Measurements from ENCODE around the gene TIGD6.

DNA sequence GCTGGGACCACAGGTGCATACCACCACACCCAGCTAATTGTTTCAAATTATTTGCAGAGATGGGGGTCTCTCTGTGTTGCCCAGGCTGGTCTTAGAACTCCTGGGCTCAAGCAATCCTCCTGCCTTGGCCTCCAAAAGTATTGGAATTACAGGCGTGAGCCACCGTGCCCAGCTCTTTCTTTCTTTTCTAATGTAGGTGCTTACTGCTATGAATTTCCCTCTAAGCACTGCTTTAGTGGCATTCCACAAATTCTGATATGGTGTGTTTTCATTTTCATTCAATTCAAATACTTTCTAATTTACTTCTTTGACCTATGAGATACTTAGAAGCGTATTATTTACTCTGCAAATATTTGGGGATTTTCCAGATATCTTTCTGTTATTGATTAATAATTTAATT lies 15.0 kb upstream of the TIGD6 start:
- TF ChIP-seq, protein P1, sequence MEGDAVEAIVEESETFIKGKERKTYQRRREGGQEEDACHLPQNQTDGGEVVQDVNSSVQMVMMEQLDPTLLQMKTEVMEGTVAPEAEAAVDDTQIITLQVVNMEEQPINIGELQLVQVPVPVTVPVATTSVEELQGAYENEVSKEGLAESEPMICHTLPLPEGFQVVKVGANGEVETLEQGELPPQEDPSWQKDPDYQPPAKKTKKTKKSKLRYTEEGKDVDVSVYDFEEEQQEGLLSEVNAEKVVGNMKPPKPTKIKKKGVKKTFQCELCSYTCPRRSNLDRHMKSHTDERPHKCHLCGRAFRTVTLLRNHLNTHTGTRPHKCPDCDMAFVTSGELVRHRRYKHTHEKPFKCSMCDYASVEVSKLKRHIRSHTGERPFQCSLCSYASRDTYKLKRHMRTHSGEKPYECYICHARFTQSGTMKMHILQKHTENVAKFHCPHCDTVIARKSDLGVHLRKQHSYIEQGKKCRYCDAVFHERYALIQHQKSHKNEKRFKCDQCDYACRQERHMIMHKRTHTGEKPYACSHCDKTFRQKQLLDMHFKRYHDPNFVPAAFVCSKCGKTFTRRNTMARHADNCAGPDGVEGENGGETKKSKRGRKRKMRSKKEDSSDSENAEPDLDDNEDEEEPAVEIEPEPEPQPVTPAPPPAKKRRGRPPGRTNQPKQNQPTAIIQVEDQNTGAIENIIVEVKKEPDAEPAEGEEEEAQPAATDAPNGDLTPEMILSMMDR (IDR thresholded peaks at IDR 0.05 in 4 of 5, conservative IDR thresholded peaks at IDR 0.05 in 1 of 5): no peak
- no peak for TF ChIP-seq POLR2A (IDR thresholded peaks at IDR 0.05)
